OCI-LY1 (cell line): ENCODE data around the gene FAM219B.

Experiments used
- H2AFZ ChIP-seq: fragments of 200-600 bp; sonication (generic), shearing (Covaris generic); 2 replicates; pipeline ENCODE4 v1.6.0; 2014; ENCODE audit warnings: antibody characterized with exemption, mild to moderate bottlenecking, low read length
- H3F3A ChIP-seq: fragments of 200-600 bp; sonication (generic), shearing (Covaris generic); 2 replicates; pipeline ENCODE4 v1.6.0; 2014; ENCODE audit warnings: mild to moderate bottlenecking, antibody characterized with exemption, low read length, moderate library complexity; ENCODE audit not compliant: insufficient read depth
- H3K27ac ChIP-seq: fragments of 200-600 bp; sonication (generic); 2 replicates; pipeline ENCODE4 v1.5.1; 2014; ENCODE audit warnings: low read length, mixed run types, mild to moderate bottlenecking, low read depth; ENCODE audit not compliant: poor library complexity, severe bottlenecking
- H3K27me3 ChIP-seq: fragments of 200-600 bp; sonication (generic); 2 replicates; pipeline ENCODE4 v1.6.0; 2014; ENCODE audit warnings: antibody characterized with exemption, mild to moderate bottlenecking, low read length, moderate library complexity; ENCODE audit not compliant: insufficient read depth
- H3K36me3 ChIP-seq: fragments of 200-600 bp; sonication (generic); 2 replicates; pipeline ENCODE4 v1.6.1; 2014; ENCODE audit warnings: mild to moderate bottlenecking, antibody characterized with exemption, low read length, moderate library complexity, mixed read lengths; ENCODE audit not compliant: insufficient read depth
- H3K4me1 ChIP-seq: fragments of 200-600 bp; sonication (generic); 2 replicates; pipeline ENCODE4 v1.5.1; 2014; ENCODE audit warnings: mild to moderate bottlenecking, low read length, moderate library complexity; ENCODE audit not compliant: insufficient read depth, severe bottlenecking
- H3K4me2 ChIP-seq: fragments of 200-600 bp; sonication (generic), shearing (Covaris generic); 2 replicates; pipeline ENCODE4 v1.6.1; 2014; ENCODE audit warnings: low read length
- H3K4me3 ChIP-seq: fragments of 200-600 bp; sonication (generic); 2 replicates; pipeline ENCODE4 v1.5.1; 2014; ENCODE audit warnings: low read length, low read depth, mild to moderate bottlenecking, mixed read lengths; ENCODE audit not compliant: poor library complexity, severe bottlenecking
- H3K79me2 ChIP-seq: fragments of 200-600 bp; shearing (Covaris generic); 2 replicates; pipeline ENCODE4 v1.6.1; 2016; ENCODE audit warnings: mixed run types, low read length, mixed read lengths; ENCODE audit not compliant: insufficient read depth
- H3K9ac ChIP-seq: fragments of 200-600 bp; sonication (generic), shearing (Covaris generic); 2 replicates; pipeline ENCODE4 v1.6.1; 2014; ENCODE audit warnings: mild to moderate bottlenecking, low read length, mixed read lengths
- H3K9me2 ChIP-seq: fragments of 200-600 bp; sonication (generic), shearing (Covaris generic); 2 replicates; pipeline ENCODE4 v1.6.1; 2014; ENCODE audit warnings: low read depth, mild to moderate bottlenecking, low read length, mixed read lengths
- H3K9me3 ChIP-seq: fragments of 200-600 bp; shearing (Covaris generic); 2 replicates; pipeline ENCODE4 v1.6.1; 2014; ENCODE audit warnings: low read length, mixed read lengths
- H4K20me1 ChIP-seq: fragments of 200-600 bp; sonication (generic), shearing (Covaris generic); 2 replicates; pipeline ENCODE4 v1.6.0; 2016; ENCODE audit warnings: mild to moderate bottlenecking, low read length; ENCODE audit not compliant: insufficient read depth
- EZH2 ChIP-seq: fragments of 200-600 bp; sonication (generic), shearing (Covaris generic); IDR thresholded peaks from 2 replicates; pipeline ENCODE4 v1.8.0; 2017; ENCODE audit warnings: borderline replicate concordance, mixed run types, mild to moderate bottlenecking, antibody characterized with exemption, low read length, moderate library complexity, mixed read lengths
- TF ChIP-seq, protein P1 (sequence below): fragments of 200-600 bp; sonication (generic), shearing (Covaris generic); IDR thresholded peaks from 2 replicates; pipeline ENCODE4 v1.5.1; 2017; ENCODE audit warnings: mild to moderate bottlenecking, antibody characterized with exemption, low read length, moderate library complexity, mixed read lengths

The FAM219B gene

DNA sequence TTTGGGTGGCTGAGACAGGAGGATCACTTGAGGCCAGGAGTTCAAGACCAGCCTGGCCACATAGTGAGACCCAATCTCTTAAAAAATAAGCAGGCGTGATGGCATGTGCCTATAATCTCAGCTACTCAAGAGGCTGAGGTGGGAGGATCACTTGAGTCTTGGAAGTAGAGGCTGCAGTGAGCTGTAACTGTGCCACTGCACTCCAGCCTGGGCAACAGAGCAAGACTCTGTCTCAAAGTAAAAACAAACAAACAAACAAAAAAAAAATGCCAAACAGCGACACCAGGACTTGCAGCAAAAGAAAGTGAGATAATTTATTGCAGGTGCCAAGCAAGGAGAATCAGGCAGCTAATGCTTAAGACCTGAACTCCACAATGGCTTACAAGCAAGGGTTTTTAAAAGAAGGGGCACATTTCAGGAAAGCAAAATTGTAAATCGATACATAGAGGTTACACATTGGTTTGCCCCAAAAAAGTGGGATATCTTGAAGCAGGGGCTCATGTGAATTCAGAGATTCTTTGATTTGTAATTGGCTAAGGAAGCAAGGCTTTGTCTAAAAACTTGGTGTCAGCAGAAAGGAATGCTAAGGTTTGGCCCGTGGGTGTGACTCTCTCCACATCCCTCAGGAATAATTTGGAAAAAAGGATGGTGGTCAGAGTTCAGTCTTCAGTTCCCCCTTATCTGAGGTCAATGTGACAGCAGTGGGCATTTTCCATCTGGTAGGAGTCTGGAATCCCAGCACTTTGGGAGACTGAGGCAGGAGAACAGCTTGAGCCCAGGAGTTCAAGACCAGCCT is 22.0 kb downstream of the FAM219B start:
- H3K4me3 ChIP-seq: no peak overlapping the region
- no peaks in the 10 kb centered on the region for H4K20me1 ChIP-seq
- no peak overlapping the region for H3K4me2 ChIP-seq
- no peak overlapping the region for H2AFZ ChIP-seq
- H3K9me2 ChIP-seq: no peaks in the 10 kb centered on the region
- H3K36me3 ChIP-seq: no peaks in the 10 kb centered on the region
- no peaks in the 10 kb centered on the region for H3F3A ChIP-seq
- H3K9ac ChIP-seq: no peak overlapping the region
- H3K9me3 ChIP-seq: peaks cover 11% of the 10 kb centered on the region; the same call in 1 of the 2 replicates
- TF ChIP-seq EZH2: no peak
- TF ChIP-seq, protein P1, sequence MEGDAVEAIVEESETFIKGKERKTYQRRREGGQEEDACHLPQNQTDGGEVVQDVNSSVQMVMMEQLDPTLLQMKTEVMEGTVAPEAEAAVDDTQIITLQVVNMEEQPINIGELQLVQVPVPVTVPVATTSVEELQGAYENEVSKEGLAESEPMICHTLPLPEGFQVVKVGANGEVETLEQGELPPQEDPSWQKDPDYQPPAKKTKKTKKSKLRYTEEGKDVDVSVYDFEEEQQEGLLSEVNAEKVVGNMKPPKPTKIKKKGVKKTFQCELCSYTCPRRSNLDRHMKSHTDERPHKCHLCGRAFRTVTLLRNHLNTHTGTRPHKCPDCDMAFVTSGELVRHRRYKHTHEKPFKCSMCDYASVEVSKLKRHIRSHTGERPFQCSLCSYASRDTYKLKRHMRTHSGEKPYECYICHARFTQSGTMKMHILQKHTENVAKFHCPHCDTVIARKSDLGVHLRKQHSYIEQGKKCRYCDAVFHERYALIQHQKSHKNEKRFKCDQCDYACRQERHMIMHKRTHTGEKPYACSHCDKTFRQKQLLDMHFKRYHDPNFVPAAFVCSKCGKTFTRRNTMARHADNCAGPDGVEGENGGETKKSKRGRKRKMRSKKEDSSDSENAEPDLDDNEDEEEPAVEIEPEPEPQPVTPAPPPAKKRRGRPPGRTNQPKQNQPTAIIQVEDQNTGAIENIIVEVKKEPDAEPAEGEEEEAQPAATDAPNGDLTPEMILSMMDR: no peak
- H3K79me2 ChIP-seq: no peaks in the 10 kb centered on the region
- peaks cover 5% of the 10 kb centered on the region for H3K4me1 ChIP-seq
- no peaks in the 10 kb centered on the region for H3K27me3 ChIP-seq
- H3K27ac ChIP-seq: no peak overlapping the region

DNA sequence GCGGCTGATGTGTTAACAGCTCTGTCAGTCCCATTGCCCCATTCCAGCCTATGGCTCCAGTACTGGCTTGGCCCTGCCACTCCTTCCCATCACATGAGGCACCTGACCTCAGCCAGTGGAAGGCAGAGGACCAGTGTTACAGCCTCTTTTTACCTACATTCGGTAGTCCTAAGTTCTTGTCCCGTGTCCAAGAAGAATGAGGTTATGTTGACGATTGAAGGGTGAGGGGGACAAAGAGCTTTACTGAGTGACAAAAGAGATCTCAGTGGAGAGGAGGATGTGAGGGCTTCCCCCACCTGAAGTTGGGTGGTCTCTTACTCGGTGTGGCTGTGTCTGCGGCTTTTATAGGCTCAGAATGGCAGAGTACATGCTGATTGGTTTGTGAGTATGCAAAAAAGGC is 24.1 kb downstream of the FAM219B start:
- Histone ChIP-seq H3K27ac (no peak overlapping the region), H3K4me1 (no peaks in the 10 kb centered on the region), H3K9me2 (no peaks in the 10 kb centered on the region), H3F3A (no peaks in the 10 kb centered on the region), H3K36me3 (no peaks in the 10 kb centered on the region), H3K27me3 (no peaks in the 10 kb centered on the region), H3K79me2 (no peaks in the 10 kb centered on the region), H2AFZ (no peak overlapping the region), H4K20me1 (no peaks in the 10 kb centered on the region), H3K9me3 (peaks cover 11% of the 10 kb centered on the region; the same call in 1 of the 2 replicates), H3K4me2 (no peak overlapping the region), H3K4me3 (no peak overlapping the region), H3K9ac (no peak overlapping the region)
- TF ChIP-seq, protein P1: no peak
- TF ChIP-seq EZH2: no peak

DNA sequence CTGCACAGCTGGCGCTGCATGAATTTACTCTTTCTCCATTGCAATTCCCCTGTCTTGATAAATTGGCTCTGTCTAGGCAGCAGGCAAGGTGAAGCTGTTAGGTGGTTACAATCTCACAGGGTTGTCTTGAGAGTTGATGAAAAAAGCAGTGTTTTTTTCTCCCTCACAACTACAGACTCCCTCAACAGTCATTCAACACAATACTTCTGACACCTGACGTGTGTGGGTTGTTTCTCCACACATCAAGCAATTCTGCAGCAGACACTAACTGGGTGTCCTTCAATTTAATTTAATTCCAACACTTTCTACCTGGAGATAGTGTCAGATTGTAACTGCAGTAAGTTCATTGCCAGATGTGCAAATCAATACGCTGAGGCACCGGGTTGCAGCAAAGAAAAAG is 28.4 kb downstream of the FAM219B start:
- Histone ChIP-seq H3F3A (no peaks in the 10 kb centered on the region), H4K20me1 (no peaks in the 10 kb centered on the region), H3K9me3 (peaks cover 8% of the 10 kb centered on the region; the same call in 1 of the 2 replicates), H3K4me2 (no peak overlapping the region), H3K4me3 (no peak overlapping the region), H3K9me2 (no peaks in the 10 kb centered on the region), H3K4me1 (peaks cover 7% of the 10 kb centered on the region), H3K27ac (no peak overlapping the region), H3K36me3 (no peaks in the 10 kb centered on the region), H3K9ac (no peak overlapping the region), H3K27me3 (no peaks in the 10 kb centered on the region), H3K79me2 (no peaks in the 10 kb centered on the region), H2AFZ (no peak overlapping the region)
- TF ChIP-seq, protein P1: no peak
